Measurements from ENCODE around the gene POLR2C. TPM values are rescaled to one million over a fixed set of nuclear protein-coding genes. Genes with fewer than 3 reads are reported as not detected.

The POLR2C gene
- total RNA-seq, 1 donor from 2014 or later = 78.7 TPM

DNA sequence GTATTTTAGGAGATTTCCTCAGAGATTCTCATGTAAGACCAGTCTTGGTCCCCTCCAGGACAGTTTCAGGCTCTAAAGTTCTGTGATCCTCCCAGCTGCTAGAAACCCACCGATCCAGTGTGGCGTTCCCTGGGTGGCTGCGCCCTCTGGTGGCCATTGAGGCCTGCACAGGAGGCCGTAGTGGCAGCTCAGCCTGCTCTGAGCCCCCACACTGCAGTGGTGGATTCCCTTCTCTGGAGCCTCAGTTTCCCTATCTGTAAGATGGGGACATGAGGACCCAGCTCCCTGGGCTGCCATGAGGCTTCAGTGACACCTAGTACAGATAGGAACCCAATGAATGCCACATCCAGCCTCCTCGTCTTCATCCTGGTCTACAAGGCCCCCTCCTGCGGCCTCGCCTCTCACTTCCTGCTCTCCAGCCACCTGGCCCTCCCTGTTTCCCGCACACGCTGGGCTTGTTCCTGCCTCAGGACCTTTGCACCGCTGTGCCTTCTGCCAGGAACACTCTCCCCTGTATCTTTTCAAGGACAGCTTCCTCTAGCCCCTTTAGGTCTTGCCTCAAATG lies 57.4 kb downstream of the POLR2C start:
- DNase-seq (ENCODE audit: low read depth) = peak; percentile 37
- FAIRE-seq = no peak
- H3K4me3 ChIP-seq (ENCODE audit: low read depth, low read length) = no peak overlapping the region
- no peaks in the 10 kb centered on the region for H3K36me3 ChIP-seq (ENCODE audit: control insufficient read depth, insufficient read depth, low read length)
- H3K27me3 ChIP-seq (ENCODE audit: control insufficient read depth, insufficient read depth, low read length) = no peaks in the 10 kb centered on the region
- TF ChIP-seq CTCF (IDR thresholded peaks at IDR 0.05; ENCODE audit: insufficient read depth, low read length, severe bottlenecking) = peak; percentile 97

Other genes starting within 250 kb of the POLR2C start
- 63.8 and 71.3 TPM in 2 replicates for gene ARL2BP, start 217.4 kb upstream of the POLR2C start, total RNA-seq
- 3.3 and 13.7 TPM in 2 replicates for gene PLLP, start 178.0 kb upstream of the POLR2C start, total RNA-seq
- under 0.01 TPM in 1 of 2 replicates, not detected in the other for gene CCL22, start 103.9 kb upstream of the POLR2C start, total RNA-seq
- under 0.01 TPM in 1 of 2 replicates, not detected in the other for gene CX3CL1, start 90.2 kb upstream of the POLR2C start, total RNA-seq
- not detected in 2 replicates for gene CCL17, start 57.9 kb upstream of the POLR2C start, total RNA-seq
- 71.3 and 81.2 TPM in 2 replicates for gene CIAPIN1, start 15.3 kb upstream of the POLR2C start, total RNA-seq
- 59.5 and 88.7 TPM in 2 replicates for gene COQ9, start 15.2 kb upstream of the POLR2C start, total RNA-seq
- 17.6 and 23.7 TPM in 2 replicates for gene DOK4, start 23.8 kb downstream of the POLR2C start, total RNA-seq
- 1.5 and 2.1 TPM in 2 replicates for gene CCDC102A, start 73.9 kb downstream of the POLR2C start, total RNA-seq
- gene ADGRG5, start 80.0 kb downstream of the POLR2C start, total RNA-seq = not detected in 2 replicates
- 21.1 and 45.3 TPM in 2 replicates for gene ADGRG1, start 166.0 kb downstream of the POLR2C start, total RNA-seq
- 0.13 TPM in 1 of 2 replicates, not detected in the other for gene ADGRG3, start 205.6 kb downstream of the POLR2C start, total RNA-seq
- not detected in 2 replicates for gene DRC7, start 232.1 kb downstream of the POLR2C start, total RNA-seq